NAMALWA (cell line): Measurements from ENCODE around the gene TRIM56.
A peak's percentile ranks its signal among the peaks of the same experiment; 100 is the strongest.
"Not testable (repeated sequence)": the region's sequence is repeated elsewhere in the genome, so short reads cannot be mapped to it uniquely, and the experiment has no call there.

ENCODE experiments used
- DNase-seq: peaks from one replicate; pipeline ENCODE4 v3.0.0-alpha.2; 2015; ENCODE audit warnings: low spot score

The TRIM56 gene

GRCh38 chr7:101113140-101113539, 27.9 kb downstream of the TRIM56 start:
- DNase-seq: not testable (repeated sequence)

- no peak for DNase-seq
Measured at GRCh38 chr7:101113836-101114235, 28.6 kb downstream of the TRIM56 start.

GRCh38 chr7:101114492-101114891, 29.2 kb downstream of the TRIM56 start:
- DNase-seq: no peak

- no peak for DNase-seq
Measured at GRCh38 chr7:101115215-101115614, 29.9 kb downstream of the TRIM56 start.

- DNase-seq: no peak
Measured at GRCh38 chr7:101116898-101117297, 31.6 kb downstream of the TRIM56 start.

GRCh38 chr7:101118856-101119255, 33.6 kb downstream of the TRIM56 start:
- no peak for DNase-seq

GRCh38 chr7:101119876-101120275, 34.6 kb downstream of the TRIM56 start:
- no peak for DNase-seq

GRCh38 chr7:101120315-101120714, 35.0 kb downstream of the TRIM56 start:
- no peak for DNase-seq

GRCh38 chr7:101121631-101121990, 36.3 kb downstream of the TRIM56 start:
- not testable (repeated sequence) for DNase-seq

GRCh38 chr7:101121991-101122932, 37.0 kb downstream of the TRIM56 start:
- DNase-seq: no peak

GRCh38 chr7:101122933-101123702, 37.8 kb downstream of the TRIM56 start:
- DNase-seq: no peak

- DNase-seq: no peak
Measured at GRCh38 chr7:101123703-101124068, 38.4 kb downstream of the TRIM56 start.

- no peak for DNase-seq
Measured at GRCh38 chr7:101124376-101125056, 39.2 kb downstream of the TRIM56 start.

- peak; percentile 73 for DNase-seq
Measured at GRCh38 chr7:101125989-101126650, 40.8 kb downstream of the TRIM56 start.

- peak; percentile 97 for DNase-seq
Measured at GRCh38 chr7:101126651-101127459, 41.6 kb downstream of the TRIM56 start, which contains the start of gene SERPINE1. Gene SERPINE1, plus strand, starts transcription at chr7:101127104. Its CDS starts 1,290 bp downstream, at chr7:101128394.

- DNase-seq: no peak
Measured at GRCh38 chr7:101127460-101128039, 42.3 kb downstream of the TRIM56 start.

GRCh38 chr7:101128040-101128834, 43.0 kb downstream of the TRIM56 start:
- peak; percentile 57 for DNase-seq

GRCh38 chr7:101129603-101130117, 44.4 kb downstream of the TRIM56 start:
- DNase-seq: no peak
